Muscle of back (tissue), 11 donors: ENCODE measurements around the gene PAPPA. TPM values are rescaled to one million over a fixed set of nuclear protein-coding genes. Genes with fewer than 3 reads are reported as not detected.

Source experiments
- DNase-seq, 3 donors: peaks; one replicate each; pipeline versions ENCODE4 v3.0.0 to v3.0.0-alpha.2; 2013
- polyA plus RNA-seq, 10 donors: library from polyadenylated mRNA; unstranded; fragments of 120-200 nt; gene quantifications; one replicate each; pipeline ENCODE4 v1.2.1, GENCODE V29; 2013; ENCODE audit not compliant: insufficient read length in 10 of 10

Gene PAPPA
- polyA plus RNA-seq, 10 donors, result 0.58 to 2.2 (median 1.1) TPM

GRCh38 chr9:116344416-116344815, 190.8 kb downstream of the PAPPA start:
- DNase-seq, result no peak

- no peak for DNase-seq
Measured at GRCh38 chr9:116345393-116345792, 191.8 kb downstream of the PAPPA start.

GRCh38 chr9:116345817-116346216, 192.2 kb downstream of the PAPPA start:
- DNase-seq, result no peak

GRCh38 chr9:116349684-116350083, 196.1 kb downstream of the PAPPA start:
- no peak for DNase-seq

GRCh38 chr9:116350213-116350612, 196.6 kb downstream of the PAPPA start:
- DNase-seq, result no peak

- DNase-seq, result no peak
Measured at GRCh38 chr9:116352958-116353357, 199.4 kb downstream of the PAPPA start.

DNA sequence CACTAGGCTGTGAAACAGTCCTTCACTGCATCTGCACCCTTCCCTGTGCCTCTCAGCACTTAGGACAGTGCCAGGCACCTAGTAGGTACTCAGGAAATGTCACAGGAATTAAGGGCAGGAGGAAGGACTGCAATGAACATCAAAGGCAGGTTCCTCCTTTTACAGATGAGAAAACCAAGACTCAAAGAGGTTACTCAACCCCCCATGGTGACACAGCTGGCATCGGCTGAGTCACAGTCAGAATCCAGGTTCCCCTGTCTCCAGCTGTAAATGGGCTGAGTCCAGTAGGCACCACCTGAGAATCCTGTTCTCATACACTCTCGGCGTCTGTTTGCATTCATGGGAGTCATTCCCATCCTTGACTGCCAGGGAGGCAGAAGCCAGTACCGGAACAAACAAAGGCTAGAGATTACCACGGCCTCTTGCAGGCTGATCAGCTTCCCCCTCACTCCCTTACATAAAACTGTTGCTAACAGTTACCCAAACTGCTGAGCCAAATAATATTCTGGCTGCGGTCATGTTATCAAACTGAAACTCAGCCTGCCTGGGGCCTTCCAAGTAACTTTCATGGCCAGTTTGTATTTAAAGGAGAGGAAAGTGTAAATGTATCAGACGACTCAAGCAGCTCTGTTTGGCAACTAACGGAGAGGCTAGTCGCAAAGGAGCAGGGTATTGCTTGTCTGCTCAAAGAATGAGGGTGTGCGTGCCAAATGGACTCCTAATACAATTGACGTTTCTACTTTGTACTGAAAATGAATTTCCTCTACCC, 201.7 kb downstream of the PAPPA start:
- DNase-seq, result peak; percentile 50 to 92 (median 78)

DNA sequence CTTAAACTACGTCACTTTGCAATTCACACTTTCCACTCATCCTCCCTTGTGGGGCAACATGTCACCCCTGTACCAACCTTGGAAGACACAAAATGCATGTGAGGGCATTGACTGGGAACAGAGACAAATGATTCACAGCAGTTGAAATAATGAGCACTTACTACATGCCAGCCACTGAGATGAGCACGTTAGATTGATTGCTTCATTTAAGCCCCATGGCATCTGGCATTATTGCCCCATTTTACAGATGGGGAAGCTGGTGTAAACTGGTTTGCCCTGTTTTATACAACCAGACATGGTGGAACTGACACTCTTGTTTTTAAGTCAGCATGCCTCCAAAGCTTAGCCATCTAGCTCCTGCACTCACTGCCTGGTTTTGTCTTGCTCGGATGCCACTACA, 204.7 kb downstream of the PAPPA start:
- DNase-seq, result no peak

GRCh38 chr9:116360016-116360415, 206.4 kb downstream of the PAPPA start:
- peak in 2 of 3 donors; percentile 24 to 72 for DNase-seq

DNA sequence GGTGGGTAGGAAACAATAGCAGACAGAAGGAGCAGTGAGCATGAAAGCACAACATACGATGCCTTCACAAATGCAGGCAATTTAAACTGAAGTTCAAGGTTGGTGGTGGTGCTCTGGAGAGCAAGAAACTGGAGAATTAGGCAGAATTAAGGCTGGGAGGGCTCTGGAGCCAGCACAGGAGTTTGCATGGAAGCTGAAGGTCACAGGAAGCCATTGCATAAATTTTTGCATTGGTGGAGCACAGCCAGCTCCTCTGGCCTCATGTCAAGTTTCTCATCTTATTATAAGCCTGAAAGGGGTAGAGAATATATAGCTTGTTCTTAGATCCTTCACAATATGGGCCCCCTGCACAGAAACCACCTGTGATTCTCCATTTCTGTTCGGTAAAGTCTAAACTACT, 207.4 kb downstream of the PAPPA start:
- DNase-seq, result peak in 1 of 3 donors; percentile 39

DNA sequence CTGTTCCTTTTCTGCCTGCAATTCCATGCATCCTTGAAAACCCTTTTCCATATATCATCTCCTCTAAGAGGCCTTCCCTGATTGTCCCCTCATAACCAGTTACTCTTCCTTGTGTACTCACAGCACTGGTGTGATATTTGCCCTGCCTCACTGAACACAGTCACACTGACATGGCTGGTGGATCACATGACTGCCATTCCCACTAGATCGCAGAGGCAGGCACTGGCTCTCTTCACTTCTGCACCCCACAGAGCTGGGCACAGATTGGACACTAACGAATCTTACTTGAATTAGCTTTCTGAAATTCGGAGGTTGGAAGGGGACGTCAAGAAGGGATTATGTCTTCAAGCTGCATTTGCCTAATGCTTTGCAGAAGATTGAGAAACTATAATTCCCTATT, 208.0 kb downstream of the PAPPA start:
- DNase-seq, result no peak

DNA sequence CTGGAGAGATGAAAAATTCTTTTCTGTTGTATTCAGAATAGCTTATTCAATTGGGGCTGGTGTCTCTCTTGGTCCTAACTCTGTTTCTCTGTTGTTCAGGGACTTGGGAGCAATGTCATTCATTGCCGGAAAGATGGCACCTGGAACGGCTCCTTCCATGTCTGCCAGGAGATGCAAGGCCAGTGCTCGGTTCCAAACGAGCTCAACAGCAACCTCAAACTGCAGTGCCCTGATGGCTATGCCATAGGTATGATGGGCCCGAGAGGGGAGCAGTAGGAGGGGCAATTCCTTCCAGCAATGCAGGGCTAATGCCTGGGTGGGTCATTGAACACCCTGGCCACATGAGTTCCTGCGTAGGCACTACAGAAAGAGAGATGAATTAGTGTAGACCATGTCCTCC, 208.9 kb downstream of the PAPPA start:
- no peak for DNase-seq

DNA sequence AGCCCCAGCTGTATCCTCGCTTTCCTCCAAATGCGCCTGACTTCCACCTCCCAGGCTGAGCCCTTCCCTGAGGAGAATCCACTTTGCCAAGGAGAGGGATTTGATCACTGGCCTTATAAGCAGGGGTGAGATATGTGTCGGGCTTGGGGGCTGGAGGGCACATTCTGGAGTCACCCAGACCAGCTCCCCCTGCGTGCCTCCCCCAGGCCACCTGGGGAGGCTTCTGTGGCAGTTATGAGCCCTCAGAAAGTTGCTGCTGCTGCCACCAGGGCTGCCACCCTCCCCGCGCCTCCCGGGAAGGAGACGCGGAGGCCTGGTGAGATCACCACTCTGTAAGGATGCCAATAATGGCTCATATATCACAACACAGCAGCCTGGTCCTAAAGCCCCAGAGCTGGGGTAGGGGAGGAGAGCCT, 211.5 kb downstream of the PAPPA start:
- peak; percentile 79 to 88 (median 79) for DNase-seq

GRCh38 chr9:116366241-116366640, 212.7 kb downstream of the PAPPA start:
- no peak for DNase-seq

DNA sequence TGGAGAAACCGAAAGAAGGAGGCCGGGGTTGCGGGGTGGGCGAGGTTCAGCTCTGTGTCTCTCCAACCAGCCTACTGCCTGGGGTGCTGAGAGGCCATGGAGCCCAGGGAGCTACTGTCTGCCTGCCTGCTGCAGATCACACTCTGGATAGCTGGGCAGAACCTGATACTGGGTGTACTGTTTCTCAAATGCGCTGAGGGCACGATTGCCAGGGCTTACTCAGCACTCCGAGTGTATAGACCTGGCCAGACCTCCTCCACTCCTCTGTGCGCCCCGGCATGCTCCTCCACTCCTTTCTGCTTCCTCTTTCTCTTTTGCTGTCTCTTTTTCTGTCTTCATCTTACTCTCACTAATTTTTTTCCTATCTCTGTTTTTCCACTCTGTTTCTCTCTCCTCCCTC, 215.1 kb downstream of the PAPPA start:
- no peak for DNase-seq

DNA sequence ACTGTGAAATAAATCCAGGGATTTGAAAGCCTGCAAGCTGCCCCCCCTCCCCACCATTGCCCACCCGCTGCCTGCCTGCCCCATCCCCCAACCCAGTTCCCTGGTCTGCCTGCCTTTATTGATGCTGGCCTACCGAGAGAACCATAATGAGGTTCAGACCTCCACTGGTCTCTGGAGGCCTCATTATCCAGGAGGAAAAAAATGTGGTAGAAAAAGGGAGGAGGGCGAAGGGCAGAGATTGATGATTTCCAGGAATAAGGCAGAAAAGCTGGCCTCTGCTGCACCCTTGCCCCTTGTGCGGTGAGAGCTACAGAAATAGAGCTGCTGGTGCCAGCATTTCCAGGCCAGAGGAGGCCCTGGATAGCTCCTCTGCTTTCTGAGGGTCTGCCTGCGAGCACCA, 216.1 kb downstream of the PAPPA start:
- DNase-seq, result no peak

GRCh38 chr9:116370556-116370955, 217.0 kb downstream of the PAPPA start:
- DNase-seq, result no peak

- DNase-seq, result no peak
Measured at GRCh38 chr9:116372081-116372673, 218.6 kb downstream of the PAPPA start.

DNA sequence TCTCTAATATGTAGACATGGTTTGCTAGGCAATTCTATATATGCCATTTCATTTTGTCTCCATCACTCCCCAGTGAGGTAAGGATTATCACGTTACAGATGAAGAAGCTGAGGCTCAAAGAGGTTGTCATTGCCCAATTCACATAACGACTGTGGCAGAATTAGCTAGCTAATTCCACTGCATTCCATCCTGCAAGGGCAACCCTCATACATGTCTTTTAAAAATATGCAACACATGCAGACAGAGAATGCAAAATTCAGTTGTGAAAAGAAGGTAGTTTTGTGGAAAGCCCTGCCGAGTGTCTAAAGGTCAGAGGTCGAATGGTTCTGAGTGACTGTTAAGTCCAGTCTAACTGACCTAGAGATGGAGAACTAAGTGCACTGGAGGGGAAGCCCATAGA, 219.2 kb downstream of the PAPPA start:
- no peak for DNase-seq

- no peak for DNase-seq
Measured at GRCh38 chr9:116377179-116377798, 223.7 kb downstream of the PAPPA start.

GRCh38 chr9:116378873-116379272, 225.3 kb downstream of the PAPPA start:
- no peak for DNase-seq

GRCh38 chr9:116379821-116380220, 226.2 kb downstream of the PAPPA start:
- no peak for DNase-seq

DNA sequence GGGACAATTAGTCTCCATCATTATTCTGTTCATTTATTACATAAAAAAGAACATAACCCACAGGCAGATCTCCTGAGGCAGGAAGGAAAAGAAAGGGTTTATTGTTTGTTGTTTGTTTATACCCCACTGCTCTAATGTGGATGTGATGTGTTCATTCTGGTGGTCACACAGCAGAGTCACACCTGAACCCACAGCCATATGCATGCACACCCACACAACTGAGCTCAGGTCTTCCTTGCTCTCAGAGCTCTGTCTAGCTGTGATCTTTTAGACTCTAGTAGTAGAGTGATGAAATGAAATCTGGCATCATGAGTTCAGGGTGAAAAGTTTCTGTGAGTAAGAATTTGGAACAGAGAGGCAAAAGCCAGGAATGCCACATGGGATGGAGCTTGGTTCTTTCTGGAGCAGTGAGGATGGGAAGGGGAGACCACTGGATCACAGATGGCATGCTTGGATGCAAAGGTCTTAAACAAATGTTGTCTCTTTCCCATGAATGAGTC, 227.0 kb downstream of the PAPPA start:
- no peak for DNase-seq
